GM12878 (cell line): ENCODE results near the gene OPRM1. TPM values are rescaled to one million over a fixed set of nuclear protein-coding genes. Genes with fewer than 3 reads are reported as not detected.

Experiments
- ATAC-seq: fragments of 200-7000 bp; cut with Tn5 transposase; 3 replicates; pipeline ENCODE4 v1.9.1; 2020; ENCODE audit warnings: mild to moderate bottlenecking, moderate library complexity
- BruUV-seq: library from RNA; stranded (reverse); fragments of 400-500 nt; replicated peaks from 2 replicates; lab custom pipeline; 2021; lab: Mats Ljungman, UMichigan
- CTCF ChIA-PET: fragments of 300-600 bp; sonication (Branson Sonifier 250); formaldehyde crosslinking; extraction: SDS; loops from one replicate; lab custom pipeline; 2021; ENCODE audit warnings: inconsistent platforms; lab: Yijun Ruan, JAX
- POLR2A ChIA-PET: fragments of 350-600 bp; formaldehyde crosslinking; extraction: SDS; loops from one replicate; lab custom pipeline; 2021; ENCODE audit warnings: inconsistent platforms; lab: Charles Lee
- RAD21 ChIA-PET: fragments of 300-600 bp; sonication (Branson Sonifier 250); formaldehyde crosslinking; loops from one replicate; lab custom pipeline; 2023; ENCODE audit warnings: antibody characterized with exemption; ENCODE audit not compliant: unreplicated experiment; lab: Charles Lee
- SMC1A ChIA-PET: fragments of 300-600 bp; sonication (Branson Sonifier 250); formaldehyde crosslinking; loops from one replicate; lab custom pipeline; 2023; ENCODE audit not compliant: unreplicated experiment, uncharacterized antibody; lab: Charles Lee
- DNase-seq: peaks from one replicate; pipeline ENCODE4 v3.0.0-alpha.2; 2011; ENCODE audit warnings: low read depth, low spot score
- FAIRE-seq: peaks from 3 replicates; lab custom pipeline; 2011; peaks lifted over from hg19 to GRCh38; lab: Jason Lieb, UNC
- H2AFZ ChIP-seq: 2 replicates; pipeline ENCODE4 v1.6.0; 2011; ENCODE audit warnings: low read depth, low read length, control low read depth; ENCODE audit not compliant: control insufficient read depth
- H3K27ac ChIP-seq: 2 replicates; pipeline ENCODE4 v1.5.1; 2011; ENCODE audit warnings: control low read depth; ENCODE audit not compliant: control insufficient read depth, insufficient read depth
- H3K27me3 ChIP-seq, 2 experiments: replicated peaks in 1 of 2; 2 replicates each; pipeline versions ENCODE4 v1.6.0 to v1.6.1; 2011; ENCODE audit warnings: low read length in 1 of 2; ENCODE audit not compliant: control insufficient read depth in 2 of 2, insufficient read depth in 2 of 2
- H3K36me3 ChIP-seq, 2 experiments: 2 replicates each; pipeline ENCODE4 v1.5.1; 2011; ENCODE audit warnings: low read length in 1 of 2; ENCODE audit not compliant: control insufficient read depth in 2 of 2, insufficient read depth in 2 of 2
- H3K4me1 ChIP-seq: 2 replicates; pipeline ENCODE4 v1.6.1; 2011; ENCODE audit warnings: mild to moderate bottlenecking, low read length, moderate library complexity, mixed read lengths; ENCODE audit not compliant: control insufficient read depth, insufficient read depth
- H3K4me2 ChIP-seq: 2 replicates; pipeline ENCODE4 v1.6.0; 2011; ENCODE audit warnings: control low read depth; ENCODE audit not compliant: control insufficient read depth, insufficient read depth
- H3K4me3 ChIP-seq: fragments of 200-600 bp; sonication (generic); 2 replicates; pipeline ENCODE4 v1.5.1; 2016
- H3K79me2 ChIP-seq: 2 replicates; pipeline ENCODE4 v1.6.0; 2011; ENCODE audit warnings: low read length; ENCODE audit not compliant: control insufficient read depth, insufficient read depth
- H3K9ac ChIP-seq: 2 replicates; pipeline ENCODE4 v1.8.0; 2011; ENCODE audit warnings: low read length, control low read depth, mixed read lengths; ENCODE audit not compliant: control insufficient read depth, insufficient read depth
- H3K9me3 ChIP-seq: replicated peaks from 3 replicates; pipeline ENCODE4 v1.5.1; 2011; ENCODE audit warnings: mild to moderate bottlenecking, low read length; ENCODE audit not compliant: control insufficient read depth, insufficient read depth
- H4K20me1 ChIP-seq: 2 replicates; pipeline ENCODE4 v1.6.0; 2011; ENCODE audit not compliant: control insufficient read depth, insufficient read depth
- BHLHE40 ChIP-seq, 2 experiments: fragments of 450-650 bp in 1 of 2; IDR thresholded peaks; 2 replicates each; pipeline ENCODE4 v1.6.1; 2011 to 2017; ENCODE audit warnings: low read depth in 2 of 2, borderline replicate concordance in 1 of 2, improper control_type of control experiment in 1 of 2, low read length in 1 of 2, mild to moderate bottlenecking in 1 of 2
- ELK1 ChIP-seq: IDR thresholded peaks from 2 replicates; pipeline ENCODE4 v1.6.1; 2012; ENCODE audit warnings: low read depth, low read length, improper control_type of control experiment
- EZH2 ChIP-seq: IDR thresholded peaks from 2 replicates; pipeline ENCODE4 v1.6.1; 2012; ENCODE audit warnings: low read depth, mild to moderate bottlenecking, control low read depth, inconsistent platforms, low read length, borderline replicate concordance; ENCODE audit not compliant: control insufficient read depth
- JUNB ChIP-seq: IDR thresholded peaks from 2 replicates; pipeline ENCODE4 v1.6.1; 2016; ENCODE audit warnings: antibody characterized with exemption, mild to moderate bottlenecking
- NFIC ChIP-seq: IDR thresholded peaks from 2 replicates; pipeline ENCODE4 v1.6.1; 2012; ENCODE audit warnings: low read depth, mild to moderate bottlenecking, inconsistent platforms, low read length, moderate library complexity
- NFXL1 ChIP-seq: fragments of 450-650 bp; IDR thresholded peaks from 2 replicates; pipeline ENCODE4 v1.6.1; 2017; ENCODE audit warnings: antibody characterized with exemption, mild to moderate bottlenecking, borderline replicate concordance
- PKNOX1 ChIP-seq: fragments of 450-650 bp; IDR thresholded peaks from 2 replicates; pipeline ENCODE4 v1.6.1; 2016; ENCODE audit warnings: mild to moderate bottlenecking
- SMAD5 ChIP-seq: IDR thresholded peaks from 2 replicates; pipeline ENCODE4 v1.6.1; 2016; ENCODE audit warnings: antibody characterized with exemption, low read depth
- TCF3 ChIP-seq: IDR thresholded peaks from 2 replicates; pipeline ENCODE4 v1.6.1; 2012; ENCODE audit warnings: low read depth, mild to moderate bottlenecking, low read length, borderline replicate concordance; ENCODE audit not compliant: insufficient read depth
- ZNF622 ChIP-seq: fragments of 450-650 bp; IDR thresholded peaks from 2 replicates; pipeline ENCODE4 v1.6.1; 2017; ENCODE audit warnings: mild to moderate bottlenecking, inconsistent platforms
- ZNF687 ChIP-seq: fragments of 450-650 bp; IDR thresholded peaks from 2 replicates; pipeline ENCODE4 v1.6.1; 2017; ENCODE audit warnings: mild to moderate bottlenecking, moderate library complexity
- WGBS: methylation state at CpG from one replicate; pipeline ENCODE4 v1.1.6; 2016; ENCODE audit warnings: low lambda C conversion rate; ENCODE audit not compliant: insufficient replicate concordance, insufficient coverage; ENCODE audit errors: missing lambda C conversion rate; 5-methylcytosine and 5-hydroxymethylcytosine counted together
- in situ Hi-C: fragments of 300-500 bp; cut with MboI; formaldehyde crosslinking; loops from 9 replicates; pipeline ENCODE4 v1.14.3; 2018; ENCODE audit warnings: mixed read lengths
- intact Hi-C: fragments of 100-400 bp; cut with micrococcal nuclease; formaldehyde crosslinking; loops from one replicate; pipeline ENCODE4 v1.14.2; 2022; ENCODE audit not compliant: unreplicated experiment
- polyA plus RNA-seq, 11 experiments: library from polyadenylated mRNA; depleted of rRNA in 4 of 11; unstranded in 6 of 11; stranded (reverse) in 5 of 11; fragments of >200 nt; fragmentation: Nextera tagmentation in 4 of 11; fragmentation: Illumina TruSeq in 1 of 11; extraction: Ambion mirVana in 4 of 11; extraction: Trizol in 1 of 11; gene quantifications; 1 replicate in 1 of 11; 2 replicates in 10 of 11; pipeline versions ENCODE4 v1.2.1 to v1.2.3, GENCODE V29; 2011 to 2016; ENCODE audit warnings: inconsistent platforms in 2 of 11, missing spikeins in 2 of 11, low read depth in 1 of 11
- total RNA-seq, 4 experiments: library from RNA; depleted of rRNA in 3 of 4; stranded (reverse); fragments of >200 nt in 3 of 4; fragmentation: Illumina TruSeq in 1 of 4; extraction: Trizol in 1 of 4; gene quantifications; 2 replicates each; pipeline versions ENCODE4 v1.2.1 to v1.2.3, GENCODE V29; 2013 to 2021
- TF ChIP-seq, protein P1 (sequence below): IDR thresholded peaks from 2 replicates; pipeline ENCODE4 v1.6.1; 2011; ENCODE audit warnings: borderline replicate concordance, low read depth, mild to moderate bottlenecking, moderate library complexity, low read length; ENCODE audit not compliant: insufficient read depth, poor library complexity, severe bottlenecking
- TF ChIP-seq, protein P2 (sequence below): fragments of 450-650 bp; IDR thresholded peaks from 2 replicates; pipeline ENCODE4 v1.6.1; 2016; ENCODE audit warnings: mild to moderate bottlenecking

Gene OPRM1
- total and polyA plus RNA-seq, 10 of the 15 experiments (the other 5 are each of a cell fraction or from before 2014, with no cell fraction given): not detected

- Histone ChIP-seq H3K36me3 (no peaks in the 10 kb centered on the region), H3K27me3 (peaks cover 0 to 3% of the 10 kb centered on the region in 2 experiments; a peak in 2 of 4 replicates), H3K4me2 (no peak overlapping the region), H3K9ac (no peak overlapping the region), H3K9me3 (no peaks in the 10 kb centered on the region), H3K27ac (no peak overlapping the region), H4K20me1 (no peaks in the 10 kb centered on the region), H3K4me1 (no peaks in the 10 kb centered on the region), H3K79me2 (no peaks in the 10 kb centered on the region), H2AFZ (no peak overlapping the region), H3K4me3 (no peak overlapping the region)
- WGBS: 52% methylated on average over 2 of the region's 2 CpGs
- RAD21 ChIA-PET: no interaction called here
- in situ Hi-C loops (no loop called here), intact Hi-C loops (no loop called here)
- BruUV-seq: no TSS peak
- SMC1A ChIA-PET: interaction anchor here (0.6 to 3.5 kb wide), 4 partner anchors 13 to 168 kb away, joined by 3 to 19 read pairs (median 3); no protein-coding TSS in a partner anchor
- CTCF ChIA-PET: interaction anchor here (1.2 to 3.8 kb wide), 3 partner anchors 134 to 230 kb away, joined by 4 to 15 read pairs (median 5); no protein-coding TSS in a partner anchor
- DNase-seq: no peak
- POLR2A ChIA-PET: no interaction called here
- FAIRE-seq: no peak
- ATAC-seq: no peak
- TF ChIP-seq TCF3 (no peak), NFIC (no peak), BHLHE40 (IDR thresholded peaks at IDR 0.05; ENCODE audit: borderline replicate concordance in 1 of 2, low read depth in 2 of 2, low read length in 1 of 2) (no peak), NFXL1 (no peak), ELK1 (no peak), EZH2 (no peak), PKNOX1 (no peak), ZNF687 (no peak), JUNB (no peak), SMAD5 (no peak), ZNF622 (no peak)
- TF ChIP-seq, protein P1, sequence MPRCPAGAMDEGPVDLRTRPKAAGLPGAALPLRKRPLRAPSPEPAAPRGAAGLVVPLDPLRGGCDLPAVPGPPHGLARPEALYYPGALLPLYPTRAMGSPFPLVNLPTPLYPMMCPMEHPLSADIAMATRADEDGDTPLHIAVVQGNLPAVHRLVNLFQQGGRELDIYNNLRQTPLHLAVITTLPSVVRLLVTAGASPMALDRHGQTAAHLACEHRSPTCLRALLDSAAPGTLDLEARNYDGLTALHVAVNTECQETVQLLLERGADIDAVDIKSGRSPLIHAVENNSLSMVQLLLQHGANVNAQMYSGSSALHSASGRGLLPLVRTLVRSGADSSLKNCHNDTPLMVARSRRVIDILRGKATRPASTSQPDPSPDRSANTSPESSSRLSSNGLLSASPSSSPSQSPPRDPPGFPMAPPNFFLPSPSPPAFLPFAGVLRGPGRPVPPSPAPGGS: no peak
- TF ChIP-seq, protein P2, sequence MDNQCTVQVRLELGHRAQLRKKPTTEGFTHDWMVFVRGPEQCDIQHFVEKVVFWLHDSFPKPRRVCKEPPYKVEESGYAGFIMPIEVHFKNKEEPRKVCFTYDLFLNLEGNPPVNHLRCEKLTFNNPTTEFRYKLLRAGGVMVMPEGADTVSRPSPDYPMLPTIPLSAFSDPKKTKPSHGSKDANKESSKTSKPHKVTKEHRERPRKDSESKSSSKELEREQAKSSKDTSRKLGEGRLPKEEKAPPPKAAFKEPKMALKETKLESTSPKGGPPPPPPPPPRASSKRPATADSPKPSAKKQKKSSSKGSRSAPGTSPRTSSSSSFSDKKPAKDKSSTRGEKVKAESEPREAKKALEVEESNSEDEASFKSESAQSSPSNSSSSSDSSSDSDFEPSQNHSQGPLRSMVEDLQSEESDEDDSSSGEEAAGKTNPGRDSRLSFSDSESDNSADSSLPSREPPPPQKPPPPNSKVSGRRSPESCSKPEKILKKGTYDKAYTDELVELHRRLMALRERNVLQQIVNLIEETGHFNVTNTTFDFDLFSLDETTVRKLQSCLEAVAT: no peak
Measured at GRCh38 chr6:154140743-154141142, 101.7 kb downstream of the OPRM1 start.
